Measurements from ENCODE around the gene EXOC2. TPM values are rescaled to one million over a fixed set of nuclear protein-coding genes. Genes with fewer than 3 reads are reported as not detected.

Gene EXOC2
- total RNA-seq, 4 donors from 2014 or later, result 10.3 to 23.9 (median 19.1) TPM

DNA sequence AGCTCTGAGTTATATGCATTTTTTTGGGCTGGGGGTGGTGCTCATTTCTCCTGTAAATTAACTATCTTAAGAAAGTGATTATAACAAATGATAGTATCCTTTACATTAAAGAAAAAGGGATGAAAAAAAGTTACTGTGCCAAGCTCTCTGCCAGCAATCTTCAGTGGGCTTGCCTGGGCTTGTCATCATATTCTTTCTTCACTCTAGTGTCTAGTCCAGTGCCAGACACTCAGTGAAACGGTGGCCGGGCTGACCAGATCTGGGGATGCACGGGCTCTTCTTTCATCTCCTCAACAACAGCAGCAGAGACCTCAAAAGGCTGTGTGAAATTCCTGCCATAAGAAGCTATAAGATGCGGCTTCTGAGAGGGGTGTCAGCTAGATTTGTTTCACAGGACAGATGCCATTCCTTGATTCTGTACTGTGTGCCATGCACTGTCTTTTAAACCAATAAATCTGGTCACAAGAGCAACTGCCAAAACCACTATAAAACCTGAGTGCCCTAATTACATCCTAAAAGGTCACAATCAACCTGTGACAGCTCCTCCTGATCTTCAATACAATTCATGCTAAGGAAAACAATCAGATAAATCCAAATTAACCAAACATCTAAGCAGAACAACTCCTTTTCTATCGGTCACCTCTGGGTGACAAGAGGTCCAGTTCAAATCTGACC, 12.1 kb downstream of the EXOC2 start:
- H3K4me1 ChIP-seq, result peaks cover 0 to 6% (median 0%) of the 10 kb centered on the region in 4 donors
- DNase-seq, result no peak
- no peaks in the 10 kb centered on the region for H3K27me3 ChIP-seq
- H3K4me3 ChIP-seq, result no peak overlapping the region
- no peaks in the 10 kb centered on the region for H3K9me3 ChIP-seq
- TF ChIP-seq, protein P1, sequence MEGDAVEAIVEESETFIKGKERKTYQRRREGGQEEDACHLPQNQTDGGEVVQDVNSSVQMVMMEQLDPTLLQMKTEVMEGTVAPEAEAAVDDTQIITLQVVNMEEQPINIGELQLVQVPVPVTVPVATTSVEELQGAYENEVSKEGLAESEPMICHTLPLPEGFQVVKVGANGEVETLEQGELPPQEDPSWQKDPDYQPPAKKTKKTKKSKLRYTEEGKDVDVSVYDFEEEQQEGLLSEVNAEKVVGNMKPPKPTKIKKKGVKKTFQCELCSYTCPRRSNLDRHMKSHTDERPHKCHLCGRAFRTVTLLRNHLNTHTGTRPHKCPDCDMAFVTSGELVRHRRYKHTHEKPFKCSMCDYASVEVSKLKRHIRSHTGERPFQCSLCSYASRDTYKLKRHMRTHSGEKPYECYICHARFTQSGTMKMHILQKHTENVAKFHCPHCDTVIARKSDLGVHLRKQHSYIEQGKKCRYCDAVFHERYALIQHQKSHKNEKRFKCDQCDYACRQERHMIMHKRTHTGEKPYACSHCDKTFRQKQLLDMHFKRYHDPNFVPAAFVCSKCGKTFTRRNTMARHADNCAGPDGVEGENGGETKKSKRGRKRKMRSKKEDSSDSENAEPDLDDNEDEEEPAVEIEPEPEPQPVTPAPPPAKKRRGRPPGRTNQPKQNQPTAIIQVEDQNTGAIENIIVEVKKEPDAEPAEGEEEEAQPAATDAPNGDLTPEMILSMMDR (IDR thresholded peaks at IDR 0.05), result no peak
- TF ChIP-seq POLR2A (IDR thresholded peaks at IDR 0.05), result no peak
- H3K36me3 ChIP-seq, result no peaks in the 10 kb centered on the region
- no peak overlapping the region for H3K27ac ChIP-seq

DNA sequence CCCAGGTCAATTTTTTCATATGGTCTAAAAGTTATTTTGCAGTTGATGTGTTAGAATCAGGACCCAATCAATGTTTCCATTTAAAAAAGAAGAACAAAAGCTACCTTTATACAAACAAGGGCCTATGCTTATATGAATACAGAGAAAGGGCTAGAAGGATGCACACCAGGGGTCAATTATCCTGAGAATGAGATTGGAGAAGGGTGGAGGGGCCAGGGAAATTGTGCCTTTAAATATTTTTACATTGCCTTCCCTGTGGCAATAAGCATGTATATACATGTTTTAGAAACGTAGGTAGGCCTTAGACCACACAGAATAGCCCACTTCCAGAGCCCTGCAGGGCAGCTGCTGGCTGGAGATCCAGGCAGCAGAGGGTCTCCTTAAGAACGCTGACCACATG, 12.7 kb downstream of the EXOC2 start:
- H3K27ac ChIP-seq, result no peak overlapping the region
- H3K4me1 ChIP-seq, result peaks cover 0 to 5% (median 0%) of the 10 kb centered on the region in 4 donors
- no peak overlapping the region for H3K4me3 ChIP-seq
- H3K9me3 ChIP-seq, result no peaks in the 10 kb centered on the region
- no peak for TF ChIP-seq POLR2A (IDR thresholded peaks at IDR 0.05)
- TF ChIP-seq, protein P1 (IDR thresholded peaks at IDR 0.05), result no peak
- H3K27me3 ChIP-seq, result no peaks in the 10 kb centered on the region
- H3K36me3 ChIP-seq, result no peaks in the 10 kb centered on the region
- DNase-seq, result no peak

DNA sequence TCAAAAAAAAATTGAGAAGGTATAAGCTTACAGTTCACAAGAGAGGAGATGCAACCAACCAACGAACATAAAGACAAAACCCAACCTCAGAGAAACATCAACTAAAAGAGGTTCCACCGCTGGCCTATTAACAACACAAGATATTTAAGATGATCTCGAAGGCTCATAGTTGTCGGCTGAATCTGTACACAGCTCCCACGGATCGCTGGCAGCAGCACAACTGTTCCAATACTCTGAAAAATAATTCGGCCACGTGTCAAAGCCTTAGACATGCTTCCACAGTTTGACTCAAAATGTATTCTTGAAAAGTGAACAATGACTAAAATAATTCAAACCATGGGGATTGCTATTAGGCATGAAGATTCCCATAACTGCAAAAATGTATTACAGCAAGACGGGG, 13.7 kb downstream of the EXOC2 start:
- no peak for DNase-seq
- no peak overlapping the region for H3K4me3 ChIP-seq
- no peak overlapping the region for H3K27ac ChIP-seq
- H3K9me3 ChIP-seq, result no peaks in the 10 kb centered on the region
- no peaks in the 10 kb centered on the region for H3K27me3 ChIP-seq
- no peaks in the 10 kb centered on the region for H3K4me1 ChIP-seq
- TF ChIP-seq, protein P1 (IDR thresholded peaks at IDR 0.05), result no peak
- no peak for TF ChIP-seq POLR2A (IDR thresholded peaks at IDR 0.05)
- H3K36me3 ChIP-seq, result no peaks in the 10 kb centered on the region

DNA sequence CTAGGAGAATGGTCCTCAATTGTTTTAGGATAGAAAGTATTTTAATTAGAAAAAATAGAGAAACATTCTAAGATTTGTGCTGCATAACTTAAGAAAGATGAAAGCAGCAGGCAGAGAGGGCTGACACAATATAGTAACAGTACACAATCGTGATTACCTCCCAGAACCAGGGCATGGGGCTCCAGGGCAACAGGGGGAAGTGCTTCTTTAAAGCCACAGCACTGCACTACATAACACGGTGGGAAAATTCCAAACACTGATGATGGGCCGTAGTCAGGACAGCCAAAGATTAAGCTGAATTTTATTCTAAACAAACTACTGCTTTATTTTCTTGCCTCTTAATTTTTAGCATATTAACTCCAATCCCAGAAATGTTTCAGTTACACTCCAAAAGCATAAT, 14.4 kb downstream of the EXOC2 start:
- no peak overlapping the region for H3K27ac ChIP-seq
- H3K36me3 ChIP-seq, result no peaks in the 10 kb centered on the region
- no peaks in the 10 kb centered on the region for H3K4me1 ChIP-seq
- no peaks in the 10 kb centered on the region for H3K9me3 ChIP-seq
- TF ChIP-seq, protein P1 (IDR thresholded peaks at IDR 0.05), result no peak
- TF ChIP-seq POLR2A (IDR thresholded peaks at IDR 0.05), result no peak
- no peaks in the 10 kb centered on the region for H3K27me3 ChIP-seq
- H3K4me3 ChIP-seq, result no peak overlapping the region
- DNase-seq, result no peak

DNA sequence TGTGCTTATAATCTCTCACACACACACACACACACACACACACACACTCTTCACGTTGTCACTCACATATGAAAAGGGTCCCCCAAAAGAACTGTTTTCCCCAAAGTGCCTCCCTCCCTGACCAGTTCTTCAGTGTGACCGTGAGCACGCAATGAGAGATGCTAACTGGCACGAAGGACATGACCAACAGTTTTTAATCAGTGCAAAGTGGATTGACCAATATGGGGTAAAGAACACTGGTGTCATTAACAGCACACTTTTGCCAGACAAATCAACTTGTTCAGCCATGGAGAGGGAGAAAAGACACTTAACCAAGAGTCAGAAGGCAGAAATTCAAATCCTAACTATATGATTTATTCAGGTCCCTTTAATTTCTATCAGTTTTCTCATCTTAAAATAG, 15.0 kb downstream of the EXOC2 start:
- no peaks in the 10 kb centered on the region for H3K4me1 ChIP-seq
- no peak overlapping the region for H3K4me3 ChIP-seq
- no peak overlapping the region for H3K27ac ChIP-seq
- no peak for TF ChIP-seq POLR2A (IDR thresholded peaks at IDR 0.05)
- TF ChIP-seq, protein P1 (IDR thresholded peaks at IDR 0.05), result no peak
- H3K27me3 ChIP-seq, result no peaks in the 10 kb centered on the region
- H3K9me3 ChIP-seq, result no peaks in the 10 kb centered on the region
- no peaks in the 10 kb centered on the region for H3K36me3 ChIP-seq
- no peak for DNase-seq

All from Peyer's patch (tissue), 4 donors.